Measurements from ENCODE around the gene ATP1A3. TPM values are rescaled to one million over a fixed set of nuclear protein-coding genes. Genes with fewer than 3 reads are reported as not detected.
"Not testable (repeated sequence)": the region's sequence is repeated elsewhere in the genome, so short reads cannot be mapped to it uniquely, and the experiment has no call there.

The ATP1A3 gene
- polyA plus RNA-seq (ENCODE audit: insufficient read length in 10 of 10): 1 to 10 TPM in 3 of 10 donors, under 1 TPM in 7; 0.20 to 1.1 (median 0.61) TPM
- long read RNA-seq, donor 1: 0 reads
- long read RNA-seq, donor 2: 0 reads
- long read RNA-seq, donor 3: 0 reads
- long read RNA-seq, donor 4: 0 reads
- long read RNA-seq, donor 5: 0 reads
- long read RNA-seq, donor 6: 0 reads
- long read RNA-seq, donor 7: 0 reads
- long read RNA-seq, donor 8: 0 reads
- long read RNA-seq, donor 9: 0 reads

DNA sequence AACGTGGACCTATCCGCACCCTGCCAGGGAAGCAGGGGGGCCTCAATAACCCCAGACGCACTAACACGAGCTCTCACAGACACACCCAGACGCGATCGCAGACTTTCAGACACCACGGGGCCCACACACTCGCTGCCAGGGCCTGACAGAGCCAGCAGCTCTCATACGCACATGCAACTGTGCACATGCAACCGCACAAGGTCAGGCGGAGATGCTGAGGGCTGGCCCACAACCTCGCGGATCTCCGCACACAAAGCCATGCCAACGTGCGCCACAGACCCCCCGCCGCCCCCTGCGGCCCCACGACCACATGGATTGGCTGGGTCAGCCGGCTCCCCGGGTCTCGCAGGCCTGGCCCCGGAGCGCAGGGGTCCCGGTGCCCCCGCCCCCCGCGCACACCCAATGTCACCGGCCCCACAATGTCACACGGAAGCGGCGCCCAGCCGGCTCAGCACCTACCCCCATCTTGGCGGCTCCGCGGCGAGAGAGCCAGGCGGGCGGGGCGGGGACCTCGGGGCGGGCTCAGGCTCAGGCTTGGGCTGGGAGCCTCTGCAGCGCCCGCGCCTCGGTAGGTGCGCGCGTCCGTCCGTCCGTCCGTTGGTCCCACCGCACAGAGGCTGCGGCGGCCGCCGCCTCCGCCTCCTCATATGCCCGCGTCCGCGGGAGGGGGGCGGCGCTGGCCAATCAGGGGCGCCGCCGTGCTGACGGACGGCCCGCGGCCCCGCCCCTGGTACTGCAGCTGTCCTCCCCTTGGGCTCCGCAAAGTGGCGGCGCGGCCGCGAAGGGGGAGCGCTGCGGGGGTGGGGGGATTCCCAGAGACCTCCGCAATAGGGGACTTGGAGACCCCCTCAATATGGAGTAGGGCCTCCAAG lies at the start of gene ATP1A3:
TSS of gene ATP1A3 (minus strand) at position 619 of the 872 bp plus-strand sequence. CDS start at position 465, 154 bp downstream.
- peak in 2 of 3 donors; percentile 45 to 63 for DNase-seq

DNA sequence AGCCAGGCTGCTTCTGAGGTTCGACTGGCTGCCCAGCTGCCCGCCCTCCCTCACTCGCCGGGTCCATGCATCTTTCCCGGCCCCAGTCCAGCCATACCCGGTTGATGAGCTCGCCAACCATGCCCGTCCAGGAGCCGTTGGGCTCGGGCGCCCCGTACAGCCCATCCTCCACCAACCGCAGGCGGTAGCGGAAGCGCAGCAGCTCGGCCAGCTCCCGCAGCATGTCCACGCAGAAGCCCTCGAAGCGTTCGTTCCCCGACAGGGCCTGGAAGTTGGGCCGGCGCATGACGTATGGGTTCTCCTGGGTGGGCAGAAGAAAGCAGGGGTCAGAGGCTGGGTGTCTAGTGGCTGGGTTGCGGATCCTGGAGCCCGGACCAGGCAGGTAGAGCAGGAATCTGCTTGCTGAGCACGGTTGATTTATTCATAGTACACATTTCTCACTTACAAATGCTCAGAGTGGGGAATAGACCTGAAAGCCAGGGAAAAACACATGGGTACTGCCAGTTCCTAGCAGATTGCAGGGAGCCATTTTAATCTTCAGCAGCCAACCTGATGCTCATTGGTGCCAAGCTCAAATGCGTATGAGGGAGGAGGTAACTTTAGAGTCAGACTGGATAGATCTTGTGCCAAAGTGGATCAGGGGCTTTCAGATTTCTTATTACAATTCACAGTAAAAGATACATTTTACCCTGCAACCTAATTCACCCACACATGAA lies 48.6 kb upstream of the ATP1A3 start:
- no peak for DNase-seq

DNA sequence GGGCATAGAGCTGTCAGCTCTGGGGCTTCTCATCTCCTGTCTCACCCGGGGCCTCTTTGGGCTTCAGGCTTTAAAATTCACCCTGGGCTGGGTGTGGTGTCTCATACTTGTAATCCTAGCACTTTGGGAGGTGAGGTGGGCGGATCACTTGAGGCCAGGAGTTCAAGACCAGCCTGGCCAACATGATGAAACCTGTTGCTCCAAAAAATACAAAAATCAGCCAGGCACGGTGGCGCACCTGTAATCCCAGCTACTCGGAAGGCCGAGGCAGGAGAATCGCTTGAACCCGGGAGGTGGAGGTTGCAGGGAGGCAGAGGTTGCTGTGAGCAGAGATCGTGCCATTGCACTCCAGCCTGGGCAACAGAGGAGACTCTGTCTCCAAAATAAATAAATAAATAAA lies 46.5 kb upstream of the ATP1A3 start:
- not testable (repeated sequence) for DNase-seq

DNA sequence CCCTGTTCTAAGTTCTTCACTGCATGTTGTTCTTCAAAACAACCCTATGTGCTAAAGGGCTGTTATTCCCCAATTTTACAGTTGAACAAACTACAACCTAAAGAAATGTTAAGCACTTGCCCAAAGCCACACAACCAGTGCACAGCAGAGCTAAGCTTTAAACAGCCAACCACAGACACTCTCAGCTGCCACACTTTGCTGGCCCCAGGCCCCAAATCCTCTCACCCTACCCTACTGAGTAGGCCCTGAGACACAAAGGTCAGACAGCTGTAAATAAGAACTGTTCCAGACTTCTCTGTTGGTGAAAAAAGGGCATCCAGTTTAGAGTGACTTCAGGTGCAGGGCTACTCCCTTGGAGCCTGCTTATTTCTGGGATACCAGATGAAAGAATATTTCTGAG lies 46.0 kb upstream of the ATP1A3 start:
- no peak for DNase-seq

DNA sequence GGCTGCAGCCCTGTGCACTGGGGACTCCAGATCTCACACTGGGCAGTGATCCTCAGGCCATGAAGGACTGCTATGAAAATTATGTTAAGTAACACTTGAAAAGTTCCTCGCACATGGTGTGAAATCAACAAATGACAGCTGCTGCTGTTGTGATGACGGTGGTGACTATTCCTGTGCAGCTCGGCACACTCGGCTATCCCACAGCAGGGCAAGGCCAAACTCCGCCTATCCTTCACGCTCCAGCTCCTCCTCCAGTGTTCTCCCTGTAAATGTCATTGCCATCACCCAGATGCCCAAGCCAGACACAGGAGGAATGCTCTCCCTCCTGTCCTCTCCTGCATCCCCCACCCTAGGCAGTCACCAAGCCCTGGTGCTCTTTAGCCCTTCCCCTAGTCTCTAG lies 44.6 kb upstream of the ATP1A3 start:
- DNase-seq: peak; percentile 18 to 43 (median 24)

DNA sequence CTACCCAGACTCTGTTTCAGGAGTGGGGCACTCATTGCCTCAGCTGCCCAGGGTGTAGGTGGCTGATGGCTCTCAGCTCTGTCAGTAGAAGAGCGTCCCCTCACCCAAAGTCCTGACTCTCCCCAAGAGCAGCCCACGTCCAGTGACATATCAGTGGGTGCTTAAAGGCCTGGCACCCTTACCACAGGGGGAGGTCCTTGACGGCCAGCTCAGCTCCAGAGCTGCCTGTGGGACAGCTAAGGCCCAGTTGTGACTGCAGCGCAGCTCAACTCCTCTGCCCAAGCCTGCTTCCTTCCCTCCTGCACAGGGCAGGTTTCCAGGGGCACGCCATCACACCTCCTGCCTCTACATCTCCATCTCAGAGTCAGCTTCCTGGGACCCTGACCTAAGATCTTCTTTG lies 43.6 kb upstream of the ATP1A3 start:
- DNase-seq: no peak

DNA sequence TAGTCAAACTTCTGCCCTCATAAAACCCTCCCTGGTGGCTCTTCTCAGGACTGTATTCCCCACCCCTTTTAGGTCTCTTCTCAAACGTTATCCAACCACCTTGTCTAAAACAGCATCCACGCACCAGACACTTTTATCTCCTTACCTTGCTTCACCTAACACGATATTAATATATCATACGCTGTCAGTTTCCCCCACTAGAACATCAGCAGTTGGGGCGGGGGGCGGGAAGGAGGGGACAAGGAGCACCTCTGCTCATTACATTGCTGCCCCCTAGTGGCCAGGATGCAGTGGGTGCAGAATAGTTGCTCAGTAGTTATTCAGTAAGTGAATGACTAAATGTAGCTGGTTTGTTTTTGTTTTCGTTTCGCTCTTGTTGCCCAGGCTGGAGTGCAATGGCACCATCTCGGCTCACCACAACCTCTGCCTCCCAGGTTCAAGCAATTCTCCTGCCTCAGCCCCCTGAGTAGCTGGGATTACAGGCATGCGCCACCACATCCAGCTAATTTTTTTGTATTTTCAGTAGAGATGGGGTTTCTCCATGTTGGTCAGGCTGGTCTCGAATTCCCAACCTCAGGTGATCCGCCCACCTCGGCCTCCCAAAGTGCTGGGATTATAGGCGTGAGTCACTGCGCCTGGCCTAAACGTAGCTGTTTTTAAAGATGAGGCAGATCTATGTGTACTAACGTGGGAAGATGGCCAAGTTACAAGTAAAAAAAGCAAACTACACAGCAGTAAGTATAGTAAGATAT lies 40.8 kb upstream of the ATP1A3 start:
- DNase-seq: peak; percentile 49 to 73 (median 68)

DNA sequence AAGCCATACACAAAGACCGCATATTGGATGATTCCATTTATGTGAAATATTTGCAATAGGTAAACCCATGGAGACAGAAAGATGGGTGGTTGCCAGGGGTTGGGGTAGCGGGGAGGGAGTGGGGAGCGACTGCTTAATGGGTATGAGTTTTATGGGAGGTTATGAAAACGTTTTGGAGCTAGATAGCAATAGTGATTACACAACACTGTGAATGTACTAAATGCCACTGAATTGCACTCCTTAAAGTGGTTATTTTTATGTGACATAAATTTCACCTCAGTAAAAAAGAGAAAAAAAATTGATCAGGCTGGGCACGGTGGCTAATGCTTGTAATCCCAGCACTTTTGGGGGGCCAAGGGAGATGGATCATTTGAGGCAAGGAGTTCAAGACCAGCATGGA lies 39.4 kb upstream of the ATP1A3 start:
- no peak for DNase-seq

DNA sequence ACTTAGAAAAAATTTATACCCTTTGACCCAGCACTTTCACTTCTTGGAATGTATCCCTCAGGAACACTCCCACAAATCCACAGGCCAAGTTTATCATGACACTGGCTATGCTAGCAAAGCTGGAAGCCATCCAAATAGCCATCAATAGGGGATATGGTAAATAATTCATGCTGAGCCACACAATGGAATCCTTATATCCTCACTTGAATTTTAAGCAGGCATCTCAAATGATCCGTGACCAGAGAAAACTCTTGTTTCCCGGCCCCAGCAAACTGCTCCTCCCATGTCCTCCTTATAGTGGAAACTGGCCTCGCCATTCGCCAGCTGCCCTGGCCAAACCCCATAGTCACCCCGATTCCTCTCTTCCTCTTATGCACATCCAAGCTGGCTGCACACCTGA lies 38.4 kb upstream of the ATP1A3 start:
- peak; percentile 34 to 71 (median 40) for DNase-seq

DNA sequence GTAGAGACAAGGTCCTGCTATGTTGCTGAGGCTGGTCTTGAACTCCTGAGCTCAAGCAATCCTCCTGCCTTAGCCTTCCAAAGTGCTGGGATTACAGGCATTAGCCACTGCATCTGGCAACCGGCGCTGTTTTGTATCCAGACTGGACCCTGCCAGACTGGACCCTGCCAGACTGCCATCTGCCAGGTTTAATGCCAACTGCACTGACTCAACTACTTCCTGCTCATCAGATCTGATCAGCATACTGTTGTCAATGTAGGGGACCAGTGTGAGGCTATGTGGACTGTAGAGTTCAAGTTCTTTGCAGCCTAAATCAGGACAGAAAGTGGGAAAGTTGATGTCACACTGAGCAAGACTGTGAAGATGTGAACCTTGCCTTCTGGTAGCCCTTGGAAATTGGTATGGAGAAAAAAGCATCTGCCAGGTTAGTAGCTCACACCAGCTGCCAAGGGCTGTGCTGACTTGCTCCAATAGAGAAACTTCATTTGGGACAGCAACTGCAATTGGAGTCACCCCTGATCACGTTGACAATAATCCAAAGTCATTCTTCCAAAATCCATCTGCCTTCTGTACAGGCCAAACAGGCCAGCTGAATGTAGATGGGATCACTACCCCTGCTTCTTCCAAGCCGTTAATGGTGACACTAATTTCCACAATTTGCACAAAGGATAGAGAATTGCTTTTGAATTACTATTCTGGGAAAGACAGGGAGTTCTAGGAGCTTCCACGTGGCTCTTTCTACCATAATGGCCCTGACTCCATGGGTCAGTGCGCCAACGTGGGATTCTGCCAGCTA lies 36.8 kb upstream of the ATP1A3 start:
- peak; percentile 18 to 53 (median 22) for DNase-seq

DNA sequence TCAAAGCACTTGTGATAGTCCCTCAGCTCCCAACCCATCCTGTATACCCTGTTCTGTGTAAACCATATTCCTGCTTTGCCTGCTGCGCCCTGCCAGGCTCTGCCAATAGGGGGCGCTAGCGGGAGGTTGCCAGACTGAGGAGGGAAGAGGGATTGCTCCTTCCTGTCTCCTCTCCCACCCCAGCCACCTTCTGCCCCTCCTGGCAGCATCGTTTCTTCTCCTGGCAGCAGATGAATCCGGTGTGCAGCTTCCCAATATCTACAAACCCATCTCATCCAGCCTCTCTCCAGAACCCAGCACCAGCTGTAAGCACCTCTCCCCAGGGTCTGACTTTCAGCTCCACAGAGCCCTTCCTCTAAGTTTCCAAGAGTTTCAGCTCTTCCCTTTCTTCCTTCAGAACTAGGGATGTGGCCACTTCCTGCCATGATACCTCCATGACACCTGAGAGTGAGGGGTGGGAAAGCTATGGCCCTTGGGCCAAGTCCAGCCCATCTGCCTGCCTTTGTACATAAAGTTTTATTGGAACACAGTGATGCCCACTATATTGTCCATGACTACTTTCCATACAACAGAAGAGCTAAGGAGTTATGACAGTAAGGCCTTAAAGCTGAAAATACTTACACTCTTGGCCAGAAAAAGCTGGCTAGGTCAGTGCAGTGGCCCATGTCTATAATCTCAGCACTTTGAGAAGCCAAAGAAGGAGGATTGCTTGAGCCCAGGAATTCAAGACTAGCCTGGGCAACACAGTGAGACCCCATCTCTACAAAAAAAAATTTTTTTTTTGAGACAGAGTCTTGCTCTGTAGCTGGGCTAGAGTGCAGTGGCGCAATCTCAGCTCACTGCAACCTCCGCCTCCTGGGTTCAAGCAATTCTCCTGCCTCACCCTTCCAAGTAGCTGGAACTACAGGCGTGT lies 34.5 kb upstream of the ATP1A3 start:
- no peak for DNase-seq

DNA sequence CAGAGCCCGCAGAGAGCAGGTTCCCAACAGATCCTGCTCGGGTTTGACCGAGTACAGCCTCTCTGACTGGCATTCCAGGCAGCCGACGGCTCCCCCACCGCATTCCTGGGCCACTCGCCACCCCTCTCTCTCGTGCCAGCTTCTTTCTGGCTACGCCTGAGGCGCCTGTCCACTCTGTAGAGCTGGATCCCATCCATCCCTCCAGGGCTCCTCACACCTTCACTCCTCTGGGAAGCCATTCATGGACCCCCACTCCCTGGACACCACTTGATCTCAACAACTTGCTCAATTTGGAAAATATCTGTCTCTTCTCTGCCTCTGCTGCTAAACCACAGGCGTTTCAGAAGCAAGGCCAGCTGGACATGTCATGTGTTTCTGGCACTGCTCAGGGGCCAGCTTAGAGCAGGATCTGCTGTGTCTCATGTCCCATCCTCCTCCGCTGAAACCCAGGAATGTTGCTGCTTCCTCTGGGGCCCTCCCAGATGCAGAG lies 30.6 kb upstream of the ATP1A3 start:
- DNase-seq: peak; percentile 15 to 63 (median 38)

DNA sequence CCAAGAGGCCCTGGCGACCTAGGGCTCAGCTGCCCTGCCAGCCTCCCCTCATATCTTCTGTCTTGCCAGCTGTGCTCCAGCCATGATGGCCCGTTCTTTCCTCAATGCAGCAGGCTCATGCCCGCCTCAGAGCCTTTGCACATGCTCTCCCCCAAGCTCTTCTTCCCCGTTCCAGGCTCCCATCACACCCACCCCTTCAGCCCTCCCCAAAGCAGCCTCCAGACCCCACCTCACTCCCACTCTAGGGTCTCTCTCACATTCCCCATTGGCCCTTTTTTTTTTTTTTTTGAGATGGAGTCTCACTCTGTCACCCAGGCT lies 29.9 kb upstream of the ATP1A3 start:
- DNase-seq: no peak

DNA sequence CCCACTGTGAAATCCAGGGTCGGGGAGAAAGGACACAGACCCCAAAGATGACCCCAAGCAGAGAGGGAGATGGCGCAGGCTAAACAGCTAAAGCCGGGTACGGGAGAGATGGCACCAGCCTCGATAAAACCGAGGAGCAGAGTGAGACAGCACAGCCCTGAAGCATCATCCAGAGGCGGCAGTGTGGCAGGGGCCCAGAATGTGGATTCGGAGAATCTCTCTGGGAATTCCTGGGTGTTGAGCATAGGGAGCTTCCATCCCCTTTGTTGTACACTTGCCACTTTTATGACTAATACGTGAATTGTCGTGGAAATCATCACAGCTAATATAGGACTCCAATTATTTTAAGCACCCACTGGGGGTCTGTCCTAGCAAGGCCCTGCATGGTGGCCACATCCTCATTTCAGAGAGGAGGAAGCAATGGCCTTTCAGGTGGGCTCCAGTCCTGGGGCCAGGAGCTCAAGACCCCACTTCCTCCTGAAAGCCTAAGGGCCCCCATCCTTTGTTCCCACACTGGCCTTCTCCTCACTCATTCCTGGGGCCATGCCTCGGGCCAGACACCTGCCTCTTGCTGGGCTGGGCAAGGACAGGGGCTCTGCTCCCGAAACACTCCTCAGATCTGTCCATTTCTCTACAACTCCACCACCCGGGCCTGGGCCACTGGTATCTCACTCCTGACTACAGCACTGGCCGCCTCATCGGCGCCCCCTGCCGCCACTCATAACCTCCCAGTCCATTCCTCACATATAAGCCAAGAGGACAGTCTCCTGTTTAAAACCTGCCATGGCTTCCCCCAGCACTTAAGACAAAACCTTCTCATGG lies 29.3 kb upstream of the ATP1A3 start:
- DNase-seq: no peak

DNA sequence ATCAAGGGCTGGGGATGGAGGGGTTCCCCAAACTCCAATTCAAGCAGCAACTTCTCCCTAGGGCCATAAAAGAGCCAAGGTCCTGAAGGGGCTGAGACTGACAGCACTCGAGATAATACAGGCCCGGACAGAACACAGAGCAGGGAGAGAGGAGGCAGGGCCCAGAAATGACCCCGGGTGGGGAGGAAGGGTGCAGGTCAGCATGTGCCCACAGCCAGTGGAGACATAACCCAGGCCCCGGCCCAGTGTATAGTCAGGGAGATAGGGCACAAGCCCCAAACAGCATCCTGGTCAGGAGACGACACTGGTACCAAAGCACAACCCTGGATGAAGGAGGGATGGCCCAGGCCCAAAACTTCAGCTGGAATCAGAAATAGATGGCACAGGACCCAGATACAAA lies 28.6 kb upstream of the ATP1A3 start:
- DNase-seq: no peak

DNA sequence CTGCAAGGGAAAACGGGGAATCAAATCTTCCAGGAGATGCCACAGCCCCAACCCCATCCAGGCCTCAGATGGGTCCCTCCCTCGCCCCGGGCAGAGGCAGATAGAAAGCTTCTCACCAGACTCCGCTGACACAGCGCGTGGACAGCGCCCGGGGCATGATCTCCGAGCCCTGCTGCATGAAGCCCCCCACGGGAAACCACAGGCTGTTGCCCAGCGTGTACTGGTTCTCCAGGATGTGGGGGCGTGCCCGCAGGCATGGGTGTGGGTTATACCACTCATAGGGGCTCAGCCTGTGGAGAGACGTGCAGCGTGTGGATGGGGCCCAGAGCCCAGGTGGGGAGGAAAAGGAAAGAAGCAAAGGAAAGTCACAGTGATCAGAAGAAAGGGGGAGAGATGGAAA lies 27.2 kb upstream of the ATP1A3 start:
- no peak for DNase-seq

DNA sequence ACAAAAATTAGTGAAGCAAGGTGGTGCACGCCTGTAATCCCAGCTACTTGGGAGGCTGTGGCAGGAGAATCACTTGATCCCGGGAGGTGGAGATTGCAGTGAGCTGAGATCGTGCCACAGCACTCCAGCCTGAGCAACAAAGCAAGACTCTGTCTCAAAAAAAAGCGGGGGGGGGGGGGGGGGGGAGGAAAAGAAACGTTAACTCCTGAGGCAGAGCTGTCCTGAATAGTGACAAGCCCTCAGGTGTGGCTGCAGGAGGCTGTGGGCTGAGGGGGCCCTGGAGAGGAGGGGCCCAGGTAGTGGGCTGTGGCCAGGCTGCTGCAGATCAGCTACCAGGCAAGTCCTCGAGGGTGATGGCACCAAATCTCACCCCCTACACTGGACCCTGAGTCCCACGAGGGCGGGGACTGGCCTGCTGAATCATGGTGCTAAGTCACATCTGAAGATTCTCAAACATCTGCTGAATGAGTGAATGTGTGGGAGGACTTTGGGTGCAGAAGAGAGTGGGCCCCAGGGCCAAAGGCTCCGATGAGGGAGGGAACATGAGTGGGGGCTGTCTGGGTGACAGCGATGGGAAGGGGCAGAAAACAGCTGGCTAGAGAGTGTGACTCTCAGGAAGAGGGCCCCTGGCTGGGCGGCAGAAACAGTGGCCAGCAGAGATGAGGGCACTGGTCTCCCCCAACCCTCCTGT lies 24.6 kb upstream of the ATP1A3 start:
- no peak for DNase-seq

DNA sequence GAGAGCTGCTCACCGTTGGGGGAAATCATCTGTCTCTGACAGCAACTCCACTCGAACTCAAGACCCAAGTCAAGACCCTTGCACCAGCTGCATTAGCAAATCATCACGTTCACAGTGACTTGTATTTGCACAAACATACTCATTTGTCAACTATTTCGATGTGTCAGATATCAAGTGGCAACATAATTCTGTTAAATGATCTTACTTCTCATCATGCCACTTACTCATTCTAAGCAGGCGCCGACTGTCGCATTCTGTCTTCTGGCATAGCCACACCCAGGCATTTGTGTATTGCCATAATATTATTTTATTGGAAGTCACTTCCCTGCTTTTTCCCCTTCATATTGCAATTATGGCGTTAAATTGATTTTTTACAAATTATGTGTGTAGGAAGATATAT lies 23.0 kb upstream of the ATP1A3 start:
- DNase-seq: no peak

Measured in muscle of back (tissue), 13 donors.